TTC549 (cell line): ENCODE results near the gene CEP41.
"Not testable (repeated sequence)": the region's sequence is repeated elsewhere in the genome, so short reads cannot be mapped to it uniquely, and the experiment has no call there.

Experiments
- FAIRE-seq: peaks from 2 replicates; lab custom pipeline; 2012; peaks lifted over from hg19 to GRCh38; lab: Jason Lieb, UNC

Gene CEP41

GRCh38 chr7:130386876-130387275 lies 53.9 kb downstream of the CEP41 start:
- FAIRE-seq, result no peak

- no peak for FAIRE-seq
Observed at GRCh38 chr7:130385600-130386066, 55.2 kb downstream of the CEP41 start.

DNA sequence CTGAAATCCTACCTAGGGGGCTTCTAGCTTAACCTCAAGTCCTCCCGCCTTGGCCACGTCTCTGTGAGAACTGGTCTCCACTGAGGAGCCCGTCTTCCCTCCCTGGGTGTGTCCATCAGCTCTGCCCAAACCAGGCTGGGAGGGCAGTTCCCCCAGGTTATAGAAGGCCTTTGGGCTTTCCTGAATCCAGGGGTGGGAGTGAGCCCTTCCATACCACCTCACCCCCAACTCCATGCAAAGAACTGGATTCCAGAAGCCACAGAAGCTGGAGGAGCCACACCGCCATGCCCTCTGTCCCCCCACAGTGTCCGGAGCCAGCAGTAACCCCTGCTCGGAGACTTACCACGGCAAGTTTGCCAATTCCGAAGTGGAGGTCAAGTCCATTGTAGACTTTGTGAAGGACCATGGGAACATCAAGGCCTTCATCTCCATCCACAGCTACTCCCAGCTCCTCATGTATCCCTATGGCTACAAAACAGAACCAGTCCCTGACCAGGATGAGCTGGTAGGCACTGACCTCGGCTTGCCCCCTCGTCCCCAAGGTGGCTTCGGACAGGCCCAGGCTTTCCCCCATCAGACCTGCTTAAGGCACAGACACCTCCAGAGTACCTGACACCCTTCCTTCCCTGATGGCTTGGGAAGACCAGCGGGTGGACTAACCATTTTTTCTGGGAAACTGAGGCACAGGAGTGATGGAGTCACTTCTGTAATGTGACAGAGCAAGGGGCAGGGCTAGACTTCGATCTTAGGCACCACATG lies 55.8 kb downstream of the CEP41 start:
- FAIRE-seq, result no peak

DNA sequence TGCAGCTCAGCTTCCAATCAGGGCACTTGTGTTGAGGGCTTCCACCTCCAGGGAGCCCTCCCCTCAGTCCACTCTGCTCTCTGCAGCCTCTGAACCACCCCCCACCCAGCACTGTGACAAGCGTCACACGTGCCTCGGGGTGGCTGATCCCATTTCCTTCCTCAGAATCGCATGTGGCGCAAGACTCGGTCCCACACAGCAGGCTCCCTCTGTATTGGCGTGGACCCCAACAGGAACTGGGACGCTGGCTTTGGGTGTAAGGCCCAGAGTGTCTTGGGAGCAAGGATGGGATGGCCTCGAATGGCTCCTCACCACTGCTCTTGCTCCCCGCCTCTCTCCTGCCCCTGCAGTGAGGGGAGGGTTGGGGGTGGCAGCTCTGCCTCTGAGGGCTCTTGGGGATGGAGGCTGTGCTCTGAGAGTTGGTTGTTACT lies 56.4 kb downstream of the CEP41 start:
- no peak for FAIRE-seq

DNA sequence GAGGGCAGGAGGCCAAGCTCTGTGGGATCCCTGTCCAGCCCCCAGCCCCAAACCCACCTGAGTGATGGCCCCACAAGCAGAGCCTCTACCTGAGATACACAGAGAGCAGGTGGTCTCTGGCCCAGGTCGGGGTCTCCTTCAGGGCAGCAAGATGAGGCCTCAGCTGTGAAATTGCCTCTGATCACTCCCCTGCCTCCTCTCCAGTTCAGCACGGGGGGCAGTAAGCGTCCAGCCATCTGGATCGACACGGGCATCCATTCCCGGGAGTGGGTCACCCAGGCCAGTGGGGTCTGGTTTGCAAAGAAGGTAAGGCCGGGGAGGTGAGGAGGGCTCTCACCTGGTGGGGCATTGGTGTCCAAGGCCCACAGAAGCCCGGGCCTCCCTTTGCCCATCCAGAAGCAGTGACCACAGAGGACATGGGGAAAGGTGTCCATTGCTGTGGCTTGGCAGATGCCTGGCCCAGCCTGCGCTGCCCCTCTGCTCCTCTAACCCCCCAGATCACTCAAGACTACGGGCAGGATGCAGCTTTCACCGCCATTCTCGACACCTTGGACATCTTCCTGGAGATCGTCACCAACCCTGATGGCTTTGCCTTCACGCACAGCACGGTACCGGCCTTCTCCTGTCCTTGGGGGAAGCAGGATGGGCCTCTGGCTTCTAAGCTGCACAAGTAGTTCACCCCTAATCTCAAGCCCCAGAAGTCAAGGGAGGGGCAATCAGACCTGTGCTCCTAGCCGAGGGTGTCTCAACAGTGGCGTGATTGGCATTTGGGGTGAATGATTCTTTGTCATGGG lies 57.4 kb downstream of the CEP41 start:
- no peak for FAIRE-seq

DNA sequence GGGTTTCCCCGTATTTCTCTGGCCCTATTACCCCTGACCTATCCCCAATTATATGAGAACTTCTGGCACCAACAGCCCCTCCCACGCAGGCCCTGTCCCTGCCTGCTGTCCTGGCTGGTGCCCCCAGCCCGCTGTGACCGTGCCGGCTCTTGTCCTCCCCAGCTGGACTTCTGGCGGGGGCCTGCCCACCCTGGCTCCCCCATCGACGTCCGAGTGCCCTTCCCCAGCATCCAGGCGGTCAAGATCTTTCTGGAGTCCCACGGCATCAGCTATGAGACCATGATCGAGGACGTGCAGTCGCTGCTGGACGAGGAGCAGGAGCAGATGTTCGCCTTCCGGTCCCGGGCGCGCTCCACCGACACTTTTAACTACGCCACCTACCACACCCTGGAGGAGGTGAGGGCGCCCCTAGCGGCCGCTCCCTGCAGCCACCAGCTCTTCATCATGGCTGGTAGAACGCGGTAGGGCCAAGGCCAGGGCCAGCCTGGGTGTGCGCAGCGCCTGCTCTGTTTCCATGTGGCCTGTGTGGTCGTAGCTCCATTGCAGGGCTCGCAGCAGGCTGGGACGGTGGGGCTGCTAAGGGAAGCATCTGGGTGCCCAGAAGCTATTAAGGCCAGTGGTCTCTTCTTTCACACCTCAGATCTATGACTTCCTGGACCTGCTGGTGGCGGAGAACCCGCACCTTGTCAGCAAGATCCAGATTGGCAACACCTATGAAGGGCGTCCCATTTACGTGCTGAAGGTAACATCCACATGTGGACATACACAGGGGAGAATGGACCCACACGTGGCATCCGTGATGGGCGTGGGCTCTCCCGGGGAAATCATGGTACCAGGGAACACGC lies 59.1 kb downstream of the CEP41 start:
- FAIRE-seq, result no peak

DNA sequence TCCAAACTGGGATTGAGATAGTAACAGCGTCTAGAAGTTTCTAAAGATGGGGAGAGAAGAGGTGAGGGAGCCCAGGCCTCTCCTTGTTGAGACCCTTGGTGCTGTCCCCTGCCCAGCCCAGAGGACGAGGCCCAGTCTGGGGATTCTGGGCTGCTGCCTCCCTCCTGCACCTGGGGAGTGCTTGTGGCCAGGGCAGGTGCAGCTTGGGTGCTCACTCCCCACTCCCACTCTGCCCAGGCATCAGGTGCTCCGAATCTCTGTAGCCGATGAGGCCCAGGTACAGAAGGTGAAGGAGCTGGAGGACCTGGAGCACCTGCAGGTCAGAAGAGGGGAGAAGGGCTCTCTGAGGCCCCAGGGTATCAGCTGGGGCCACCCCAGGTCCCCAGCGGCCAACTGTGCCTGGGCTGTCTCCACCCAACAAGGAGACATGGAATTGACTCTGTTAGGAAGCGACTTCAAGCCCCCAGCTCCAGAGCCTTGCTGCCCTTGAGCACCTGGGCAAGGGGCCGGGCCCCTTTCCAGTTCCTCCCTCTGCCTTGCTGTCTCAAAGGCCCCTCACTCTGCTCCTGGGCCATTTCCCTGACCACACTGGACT lies 59.9 kb downstream of the CEP41 start:
- no peak for FAIRE-seq

DNA sequence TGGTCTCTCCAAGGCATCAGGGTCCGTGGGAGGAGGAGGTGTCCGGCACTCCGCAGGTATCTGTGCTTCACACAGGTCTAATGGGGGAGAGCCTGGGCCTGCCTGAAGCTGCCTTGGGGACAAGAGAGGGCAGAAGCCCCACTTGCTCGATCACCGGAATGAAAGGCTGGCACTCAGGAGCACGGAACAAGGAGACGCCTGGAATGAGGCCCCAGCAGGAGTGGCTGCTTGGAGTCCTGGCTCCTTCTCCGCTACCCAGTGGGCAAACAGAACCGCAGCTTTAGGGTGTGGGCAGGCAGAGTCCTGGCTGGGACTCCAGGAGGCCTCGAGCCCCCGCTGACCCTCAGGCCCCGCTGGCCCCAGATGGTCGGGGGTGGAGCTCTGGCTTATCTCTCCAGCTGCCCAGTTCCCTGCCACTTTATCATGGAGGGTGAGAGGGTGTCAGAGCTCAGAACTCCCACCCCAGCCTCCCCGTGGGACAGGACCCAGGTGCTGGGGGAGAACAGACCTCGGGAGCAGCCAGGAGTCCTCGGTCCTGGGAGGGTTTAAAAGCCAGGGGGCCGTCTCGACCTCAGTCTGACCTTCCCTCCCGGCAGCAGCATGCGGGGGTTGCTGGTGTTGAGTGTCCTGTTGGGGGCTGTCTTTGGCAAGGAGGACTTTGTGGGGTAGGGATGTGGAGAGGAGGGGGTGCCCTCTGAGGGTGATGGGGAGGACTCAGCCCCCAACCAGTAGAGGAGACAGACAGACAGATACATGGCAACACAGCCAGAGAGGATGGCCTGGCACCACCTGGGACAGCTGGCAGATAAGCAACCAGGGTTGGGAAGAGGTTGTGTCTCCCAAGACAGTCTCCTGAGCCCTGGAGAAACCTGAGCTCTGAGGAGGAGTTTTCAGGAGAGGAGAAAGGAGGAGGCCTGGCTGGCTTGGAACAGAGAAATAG lies 60.6 kb downstream of the CEP41 start, which contains the start of gene CPA1:
TSS of gene CPA1 (plus strand) at position 574 of the 940 bp plus-strand sequence. CDS start at position 601, 27 bp downstream.
- FAIRE-seq, result no peak

DNA sequence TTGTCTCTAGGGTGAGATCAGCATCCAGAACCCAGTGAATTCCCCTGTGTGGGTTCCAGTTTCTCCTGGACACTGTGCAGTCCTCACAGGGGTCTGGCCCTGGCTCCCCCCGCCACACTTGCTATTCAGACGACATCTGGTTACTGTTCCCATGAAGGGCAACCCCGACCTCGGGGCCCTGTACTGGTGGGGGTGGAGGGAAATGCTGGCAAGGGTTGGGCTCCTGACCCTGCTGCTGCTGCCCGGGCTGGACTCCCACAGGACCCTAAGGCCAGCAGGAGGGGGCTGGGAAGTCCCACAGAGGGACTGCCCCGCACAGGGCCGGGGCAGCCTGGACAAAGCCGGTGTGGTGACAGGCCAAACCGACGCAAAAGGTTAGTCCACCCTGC lies 61.3 kb downstream of the CEP41 start:
- FAIRE-seq, result no peak

DNA sequence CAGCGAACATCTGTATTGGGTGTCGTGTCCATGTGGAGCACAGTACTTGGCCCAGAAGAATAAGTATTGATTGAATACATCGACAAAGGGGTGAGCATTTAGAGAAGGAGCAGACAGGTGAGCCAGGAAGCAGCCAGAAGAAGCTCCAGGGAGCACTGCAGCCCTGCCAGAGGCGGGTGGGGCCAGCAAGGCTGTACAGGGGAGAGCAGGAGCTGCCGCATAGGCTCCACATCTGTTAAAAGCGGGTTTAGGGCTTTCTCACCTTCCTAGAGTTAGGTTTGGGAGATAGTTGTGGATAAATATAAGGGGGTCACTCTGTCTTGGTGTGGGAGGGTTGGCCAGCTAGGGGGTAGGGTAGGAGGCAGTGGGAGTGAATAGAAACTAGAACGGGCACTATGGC lies 61.8 kb downstream of the CEP41 start:
- no peak for FAIRE-seq

DNA sequence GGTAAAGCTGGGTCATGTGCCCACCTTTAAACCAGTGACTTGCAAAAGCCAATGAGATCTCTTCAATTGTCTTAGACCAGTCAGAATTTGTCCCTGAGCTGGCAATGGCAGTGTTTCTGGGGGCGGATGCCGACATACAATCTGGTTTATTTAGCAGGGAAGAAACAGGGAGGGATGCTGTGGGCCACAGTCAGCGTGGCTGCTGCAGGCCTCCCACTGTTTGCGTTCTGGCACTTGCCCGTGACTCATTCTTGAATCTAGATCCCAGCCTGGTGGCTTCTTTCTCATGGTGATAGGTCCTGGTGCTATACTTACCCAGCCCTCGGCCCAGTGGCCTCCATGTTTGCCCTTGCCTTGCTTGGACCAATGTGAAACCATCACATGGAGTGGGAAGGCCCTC lies 63.6 kb downstream of the CEP41 start:
- FAIRE-seq, result no peak

- not testable (repeated sequence) for FAIRE-seq
Observed at GRCh38 chr7:130376461-130376860, 64.4 kb downstream of the CEP41 start.

- no peak for FAIRE-seq
Observed at GRCh38 chr7:130374507-130374906, 66.3 kb downstream of the CEP41 start.

DNA sequence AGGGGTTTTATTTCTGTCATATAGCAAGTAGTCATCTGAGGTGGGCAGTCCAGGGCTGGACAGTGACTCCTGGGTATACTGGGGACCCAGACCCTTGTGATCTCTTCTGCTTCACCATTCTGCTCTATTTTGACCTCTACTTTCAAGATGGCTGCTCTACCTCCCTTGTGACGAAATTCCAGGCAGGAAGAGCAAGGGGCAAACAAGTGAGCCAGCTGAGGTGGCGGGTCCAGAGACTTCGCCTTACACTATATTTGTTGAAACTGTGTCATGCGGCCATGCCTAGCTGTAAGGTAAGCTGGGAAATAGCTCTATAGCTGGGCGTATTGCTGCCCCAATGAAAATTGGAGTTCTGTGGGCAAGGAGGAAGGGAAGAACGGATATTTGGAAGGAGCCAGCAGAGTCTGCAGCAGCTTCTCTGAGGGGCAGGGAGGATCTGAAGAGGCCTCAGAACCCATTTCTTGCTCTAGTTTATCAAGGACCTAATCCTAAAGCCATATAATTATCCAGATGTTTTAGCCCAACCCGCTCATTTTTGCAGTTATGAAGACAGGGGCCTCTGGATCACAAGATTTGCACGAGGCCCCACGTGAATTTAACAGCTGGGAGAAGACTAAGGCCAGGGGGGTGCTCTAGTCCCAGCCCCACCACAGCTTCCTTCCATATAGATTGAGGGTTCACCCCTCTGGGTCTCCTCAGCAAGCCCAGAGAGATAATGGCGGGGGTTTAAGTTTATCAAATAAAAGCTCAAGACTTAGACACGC lies 68.2 kb downstream of the CEP41 start:
- FAIRE-seq, result no peak

DNA sequence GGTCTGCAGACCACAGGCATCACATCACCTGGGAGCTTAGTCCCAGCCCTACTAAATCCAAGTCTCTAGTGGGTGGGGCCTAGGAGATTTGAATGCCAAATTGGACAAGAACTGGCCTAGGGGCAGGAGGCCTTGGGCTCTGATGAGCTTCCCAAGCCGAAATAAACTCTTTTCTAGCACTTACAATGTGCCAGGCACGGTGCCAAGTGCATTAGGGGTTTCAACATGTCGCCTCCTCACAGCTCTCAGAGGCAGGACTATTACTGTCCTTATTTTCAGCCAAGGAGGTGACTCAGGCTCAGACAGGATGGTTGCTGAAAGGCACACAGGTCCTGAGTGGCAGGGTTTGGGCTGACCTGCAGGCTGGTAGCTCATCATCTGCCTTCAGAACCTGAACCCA lies 69.8 kb downstream of the CEP41 start:
- no peak for FAIRE-seq

- no peak for FAIRE-seq
Observed at GRCh38 chr7:130369831-130370550, 70.8 kb downstream of the CEP41 start.

DNA sequence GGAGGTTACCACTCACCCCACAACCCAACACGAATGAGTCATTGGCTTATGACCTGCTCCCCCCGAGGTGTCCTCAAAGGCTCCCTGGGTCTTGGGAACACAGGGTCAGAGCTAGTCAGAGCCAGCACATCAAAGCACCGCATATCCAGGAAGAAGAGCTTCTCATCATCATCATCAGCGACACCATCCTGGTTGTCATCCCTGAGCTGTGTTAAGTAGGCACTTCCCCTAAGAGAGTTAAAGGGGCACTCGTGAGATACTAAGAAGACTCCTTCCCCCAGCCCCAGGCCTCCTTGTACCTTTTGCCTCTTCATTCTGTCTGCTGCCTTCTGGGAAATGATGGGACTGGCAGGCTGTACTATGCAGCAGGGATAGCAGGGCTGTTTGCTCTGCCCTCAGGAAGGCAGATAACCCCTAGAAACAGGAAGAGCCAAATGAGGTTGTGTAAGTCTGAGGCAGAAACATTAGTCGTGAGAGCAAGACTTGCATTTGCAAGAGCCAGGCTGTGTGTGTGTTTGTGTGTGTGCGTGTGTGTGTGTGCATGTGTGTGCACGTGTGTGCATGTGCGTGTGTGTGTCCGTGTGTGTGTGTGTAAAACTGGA lies 71.6 kb downstream of the CEP41 start:
- no peak for FAIRE-seq

DNA sequence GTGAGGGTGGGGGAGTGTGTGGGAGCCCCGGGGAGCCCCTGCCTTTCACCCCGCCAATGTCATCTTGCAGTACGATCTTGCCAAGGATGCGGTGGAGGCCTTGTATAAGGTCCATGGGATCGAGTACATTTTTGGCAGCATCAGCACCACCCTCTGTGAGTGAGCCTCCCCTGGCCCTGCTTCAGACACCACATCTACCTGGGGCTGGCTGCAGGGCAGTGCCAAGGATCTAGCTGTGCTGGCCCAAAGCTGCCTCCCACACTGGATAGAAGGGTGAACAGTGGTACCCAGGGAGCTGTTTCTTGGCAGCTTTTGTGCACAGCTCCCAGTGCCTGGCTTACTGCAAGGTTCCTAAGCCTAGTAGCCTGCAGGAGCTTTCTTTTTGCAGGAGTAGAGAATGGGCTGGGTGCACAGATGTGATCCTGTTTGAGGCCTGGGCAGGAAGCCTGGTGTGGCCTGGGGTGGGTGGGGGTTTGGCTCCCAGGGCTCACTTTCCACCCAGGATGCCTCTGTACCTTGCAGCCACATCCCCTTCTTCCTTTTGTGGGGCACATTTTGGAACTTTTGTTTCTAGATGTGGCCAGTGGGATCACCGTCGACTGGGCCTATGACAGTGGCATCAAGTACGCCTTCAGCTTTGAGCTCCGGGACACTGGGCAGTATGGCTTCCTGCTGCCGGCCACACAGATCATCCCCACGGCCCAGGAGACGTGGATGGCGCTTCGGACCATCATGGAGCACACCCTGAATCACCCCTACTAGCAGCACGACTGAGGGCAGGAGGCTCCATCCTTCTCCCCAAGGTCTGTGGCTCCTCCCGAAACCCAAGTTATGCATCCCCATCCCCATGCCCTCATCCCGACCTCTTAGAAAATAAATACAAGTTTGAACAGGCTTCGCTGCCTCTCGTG lies 72.7 kb downstream of the CEP41 start:
- no peak for FAIRE-seq
